SK-N-MC (cell line): ENCODE measurements around the gene EPB41.

Experiments
- EZH2 ChIP-seq: fragments of 200-600 bp; sonication (generic); IDR thresholded peaks from one replicate; pipeline ENCODE4 v1.6.1; 2017; ENCODE audit warnings: antibody characterized with exemption
- POLR2AphosphoS5 ChIP-seq: IDR thresholded peaks from 2 replicates; pipeline ENCODE4 v1.6.1; 2012; ENCODE audit warnings: mild to moderate bottlenecking, low read depth, low read length, borderline replicate concordance

DNA sequence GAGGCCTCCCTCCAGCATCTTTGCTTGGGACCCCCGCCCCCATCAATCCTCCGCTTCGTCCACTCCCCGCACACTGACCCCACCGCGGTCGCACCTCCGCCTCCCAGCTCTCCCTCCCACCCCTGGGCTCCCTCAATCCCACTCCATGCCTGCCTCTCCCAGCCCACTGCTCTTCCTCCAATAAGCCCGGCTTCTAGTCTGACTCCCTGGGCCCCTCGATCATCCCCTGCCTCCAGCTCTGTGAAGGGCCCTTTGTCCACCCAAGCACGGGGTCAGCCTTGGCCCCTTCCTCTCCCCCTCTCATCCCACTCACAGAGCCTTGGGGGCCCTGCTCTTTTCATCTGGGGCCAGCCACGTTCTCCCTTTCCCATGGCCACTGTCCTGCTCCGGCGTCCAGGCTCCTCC lies 210.9 kb downstream of the EPB41 start:
- TF ChIP-seq EZH2, result no peak
- TF ChIP-seq POLR2AphosphoS5, result no peak
